CD4-positive, alpha-beta memory T cell (primary cell): Measurements from ENCODE around the gene PRCC. TPM values are rescaled to one million over a fixed set of nuclear protein-coding genes. Genes with fewer than 3 reads are reported as not detected.
A peak's percentile ranks its signal among the peaks of the same experiment; 100 is the strongest.

Experiments used
- CTCF ChIA-PET: fragments of 350-600 bp; sonication (Branson Sonifier 250); formaldehyde crosslinking; loops from one replicate; lab custom pipeline; 2021; ENCODE audit warnings: inconsistent platforms; ENCODE audit not compliant: partially characterized antibody; lab: Charles Lee
- POLR2A ChIA-PET: fragments of 350-600 bp; sonication (Branson Sonifier 250); formaldehyde crosslinking; loops from one replicate; lab custom pipeline; 2021; ENCODE audit not compliant: partially characterized antibody; lab: Charles Lee
- DNase-seq, 5 donors: peaks; one replicate each; pipeline versions ENCODE4 v3.0.0 to v3.0.0-alpha.2; 2020 to 2022; ENCODE audit warnings: mixed read lengths in 1 of 5
- H3K27ac ChIP-seq: one replicate; pipeline ENCODE4 v1.7.0; 2013; ENCODE audit warnings: low read depth, low read length
- H3K27me3 ChIP-seq: 2 replicates; pipeline ENCODE4 v1.7.0; 2013; ENCODE audit warnings: mild to moderate bottlenecking, low read length, moderate library complexity; ENCODE audit not compliant: insufficient read depth
- H3K36me3 ChIP-seq: 2 replicates; pipeline ENCODE4 v1.7.0; 2013; ENCODE audit warnings: mild to moderate bottlenecking, low read length, moderate library complexity; ENCODE audit not compliant: insufficient read depth
- H3K4me1 ChIP-seq: 2 replicates; pipeline ENCODE4 v1.7.0; 2013; ENCODE audit warnings: mild to moderate bottlenecking, low read length, moderate library complexity; ENCODE audit not compliant: insufficient read depth
- H3K4me3 ChIP-seq, 2 donors: one replicate each; pipeline ENCODE4 v1.7.0; 2013; ENCODE audit warnings: low read length in 2 of 2, mild to moderate bottlenecking in 1 of 2
- H3K9me3 ChIP-seq, 2 donors: one replicate each; pipeline ENCODE4 v1.7.0; 2013; ENCODE audit warnings: low read length in 2 of 2, control low read depth in 1 of 2; ENCODE audit not compliant: control insufficient read depth in 1 of 2
- H3K27ac Mint-ChIP-seq, 7 donors: one replicate each; pipeline ENCODE4 v1.8.0; 2020 to 2021; ENCODE audit warnings: mixed read lengths in 7 of 7, mild to moderate bottlenecking in 6 of 7, inconsistent platforms in 3 of 7, moderate library complexity in 3 of 7
- H3K27me3 Mint-ChIP-seq, 2 donors: one replicate each; pipeline ENCODE4 v1.8.0; 2020 to 2021; ENCODE audit warnings: mixed read lengths in 2 of 2
- H3K36me3 Mint-ChIP-seq, 2 donors: one replicate each; pipeline ENCODE4 v1.8.0; 2020 to 2021; ENCODE audit warnings: mixed read lengths in 2 of 2, inconsistent platforms in 1 of 2, mild to moderate bottlenecking in 1 of 2
- H3K4me1 Mint-ChIP-seq, 4 donors: one replicate each; pipeline ENCODE4 v1.8.0; 2020 to 2021; ENCODE audit warnings: mixed read lengths in 4 of 4, mild to moderate bottlenecking in 1 of 4
- H3K4me3 Mint-ChIP-seq, 8 donors: one replicate each; pipeline ENCODE4 v1.8.0; 2020 to 2021; ENCODE audit warnings: mixed read lengths in 8 of 8, mild to moderate bottlenecking in 7 of 8, moderate library complexity in 6 of 8, inconsistent platforms in 3 of 8
- H3K9me3 Mint-ChIP-seq, 8 donors: one replicate each; pipeline ENCODE4 v1.8.0; 2020 to 2021; ENCODE audit warnings: mixed read lengths in 8 of 8, mild to moderate bottlenecking in 5 of 8, inconsistent platforms in 3 of 8, moderate library complexity in 1 of 8
- intact Hi-C: fragments of 100-400 bp; cut with micrococcal nuclease; formaldehyde crosslinking; loops from one replicate; pipeline ENCODE4 v1.15.1; 2023
- polyA plus RNA-seq, 2 donors: library from polyadenylated mRNA; unstranded; fragments of 300-500 nt; fragmentation: Illumina TruSeq; gene quantifications; one replicate each; pipeline ENCODE4 v1.2.3, GENCODE V29; 2021
- total RNA-seq, 2 experiments: library from RNA; stranded (reverse); gene quantifications; one replicate each; pipeline ENCODE4 v1.2.3, GENCODE V29; 2021

PRCC gene
- total and polyA plus RNA-seq, 4 experiments from 2014 or later, result 32.8 to 61.3 (median 56.8) TPM

GRCh38 chr1:156797212-156797871 lies 30.0 kb downstream of the PRCC start:
- Histone ChIP-seq H3K9me3 (no peaks in the 10 kb centered on the region), H3K4me1 (peaks cover 17% of the 10 kb centered on the region), H3K36me3 (peaks cover 60% of the 10 kb centered on the region), H3K27me3 (no peaks in the 10 kb centered on the region), H3K27ac (no peak overlapping the region), H3K4me3 (no peak overlapping the region)
- POLR2A ChIA-PET, result interaction anchor here (1.1 to 8.2 kb wide), 3 partner anchors 16 to 94 kb away, joined by 3 to 66 read pairs (median 3); partner anchors contain the start of genes INSRR and NTRK1
- DNase-seq, result peak; percentile 66 to 75 (median 74)
- peaks cover 18 to 30% (median 21%) of the 10 kb centered on the region in 4 donors for H3K4me1 Mint-ChIP-seq
- H3K9me3 Mint-ChIP-seq, result peaks cover 0 to 2% (median 0%) of the 10 kb centered on the region in 8 donors
- H3K27me3 Mint-ChIP-seq, result no peaks in the 10 kb centered on the region
- peaks cover 43 to 66% of the 10 kb centered on the region in 2 donors for H3K36me3 Mint-ChIP-seq
- H3K27ac Mint-ChIP-seq, result peak overlapping the region in 6 of 7 donors; percentile 12 to 45 (median 24)
- intact Hi-C loops, result loop anchor here (1.0 kb wide), 4 partner anchors 19 to 93 kb away; partner anchors contain the start of genes NTRK1 and SH2D2A
- CTCF ChIA-PET, result interaction anchor here (0.7 to 17.5 kb wide), 20 partner anchors 9 to 173 kb away, joined by 3 to 344 read pairs (median 6); partner anchors contain the start of genes INSRR, NTRK1 and PEAR1
- no peak overlapping the region for H3K4me3 Mint-ChIP-seq

GRCh38 chr1:156801409-156802121 lies 34.2 kb downstream of the PRCC start:
- H3K36me3 ChIP-seq, result peaks cover 34% of the 10 kb centered on the region
- intact Hi-C loops, result loop anchor here (1.0 kb wide), 1 partner anchor 59 kb away; the partner anchor contains the start of gene NTRK1
- CTCF ChIA-PET, result interaction anchor here (0.6 to 17.5 kb wide), 9 partner anchors 7 to 304 kb away, joined by 3 to 344 read pairs (median 7); partner anchors contain the start of genes INSRR, NTRK1 and PEAR1
- POLR2A ChIA-PET, result interaction anchor here (0.9 to 8.2 kb wide), 9 partner anchors 9 to 95 kb away, joined by 3 to 66 read pairs (median 4); partner anchors contain the start of genes INSRR, METTL25B, NTRK1 and SH2D2A
- peak in 1 of 5 donors; percentile 31 for DNase-seq
- Mint-ChIP-seq H3K27me3 (no peaks in the 10 kb centered on the region), H3K4me1 (peaks cover 22 to 63% (median 33%) of the 10 kb centered on the region in 4 donors), H3K27ac (peak overlapping the region; percentile 65 to 95 (median 88)), H3K4me3 (peak overlapping the region in 6 of 8 donors; percentile 10 to 69 (median 44)), H3K36me3 (peaks cover 15 to 44% of the 10 kb centered on the region in 2 donors), H3K9me3 (peaks cover 0 to 2% (median 0%) of the 10 kb centered on the region in 8 donors)
- no peak overlapping the region for H3K4me3 ChIP-seq
- no peaks in the 10 kb centered on the region for H3K9me3 ChIP-seq
- H3K27me3 ChIP-seq, result no peaks in the 10 kb centered on the region
- H3K4me1 ChIP-seq, result peaks cover 17% of the 10 kb centered on the region
- peak overlapping the region; percentile 14 for H3K27ac ChIP-seq

GRCh38 chr1:156802421-156802935 lies 35.1 kb downstream of the PRCC start:
- Mint-ChIP-seq H3K4me3 (peak overlapping the region in 1 of 8 donors; percentile 22), H3K36me3 (peaks cover 16 to 43% of the 10 kb centered on the region in 2 donors), H3K4me1 (peaks cover 23 to 66% (median 37%) of the 10 kb centered on the region in 4 donors), H3K27ac (peak overlapping the region; percentile 67 to 95 (median 88)), H3K9me3 (peaks cover 0 to 2% (median 0%) of the 10 kb centered on the region in 8 donors), H3K27me3 (no peaks in the 10 kb centered on the region)
- H3K36me3 ChIP-seq, result peaks cover 32% of the 10 kb centered on the region
- no peak overlapping the region for H3K4me3 ChIP-seq
- peak overlapping the region; percentile 14 for H3K27ac ChIP-seq
- peaks cover 21% of the 10 kb centered on the region for H3K4me1 ChIP-seq
- no peaks in the 10 kb centered on the region for H3K27me3 ChIP-seq
- CTCF ChIA-PET, result interaction anchor here (0.5 to 17.5 kb wide), 7 partner anchors 10 to 305 kb away, joined by 3 to 344 read pairs (median 7); partner anchors contain the start of genes INSRR, NTRK1 and PEAR1
- POLR2A ChIA-PET, result interaction anchor here (0.6 to 8.2 kb wide), 7 partner anchors 8 to 256 kb away, joined by 3 to 66 read pairs (median 6); partner anchors contain the start of genes HDGF, INSRR, NTRK1 and SH2D2A
- no peak for DNase-seq
- intact Hi-C loops, result no loop called here
- no peaks in the 10 kb centered on the region for H3K9me3 ChIP-seq

GRCh38 chr1:156803086-156803851 lies 35.9 kb downstream of the PRCC start:
- peaks cover 31 to 72% (median 45%) of the 10 kb centered on the region in 4 donors for H3K4me1 Mint-ChIP-seq
- ChIA-PET POLR2A (interaction anchor here (0.5 to 8.2 kb wide), 6 partner anchors 10 to 66 kb away, joined by 3 to 66 read pairs (median 18); partner anchors contain the start of genes HDGF, INSRR, NTRK1 and SH2D2A), CTCF (interaction anchor here (0.5 to 17.5 kb wide), 7 partner anchors 10 to 125 kb away, joined by 3 to 344 read pairs (median 7); partner anchors contain the start of genes INSRR, NTRK1 and PEAR1)
- H3K4me1 ChIP-seq, result peaks cover 29% of the 10 kb centered on the region
- H3K27me3 ChIP-seq, result no peaks in the 10 kb centered on the region
- peak overlapping the region; percentile 12 to 89 (median 67) for H3K27ac Mint-ChIP-seq
- no peak overlapping the region for H3K27ac ChIP-seq
- no peaks in the 10 kb centered on the region for H3K27me3 Mint-ChIP-seq
- H3K4me3 Mint-ChIP-seq, result peak overlapping the region in 1 of 8 donors; percentile 53
- H3K4me3 ChIP-seq, result no peak overlapping the region
- peaks cover 24% of the 10 kb centered on the region for H3K36me3 ChIP-seq
- no peaks in the 10 kb centered on the region for H3K9me3 ChIP-seq
- peaks cover 23 to 48% of the 10 kb centered on the region in 2 donors for H3K36me3 Mint-ChIP-seq
- H3K9me3 Mint-ChIP-seq, result peaks cover 0 to 2% (median 0%) of the 10 kb centered on the region in 8 donors
- intact Hi-C loops, result no loop called here
- no peak for DNase-seq

- Histone ChIP-seq H3K36me3 (peaks cover 18% of the 10 kb centered on the region), H3K27me3 (no peaks in the 10 kb centered on the region), H3K9me3 (no peaks in the 10 kb centered on the region), H3K27ac (no peak overlapping the region), H3K4me3 (no peak overlapping the region), H3K4me1 (peaks cover 36% of the 10 kb centered on the region)
- Mint-ChIP-seq H3K36me3 (peaks cover 29 to 53% of the 10 kb centered on the region in 2 donors), H3K4me3 (no peak overlapping the region), H3K27ac (peak overlapping the region in 6 of 7 donors; percentile 67 to 89 (median 85)), H3K9me3 (peaks cover 0 to 2% (median 0%) of the 10 kb centered on the region in 8 donors), H3K4me1 (peaks cover 35 to 79% (median 48%) of the 10 kb centered on the region in 4 donors), H3K27me3 (no peaks in the 10 kb centered on the region)
- DNase-seq, result no peak
- intact Hi-C loops, result no loop called here
- POLR2A ChIA-PET, result interaction anchor here (1.3 to 4.2 kb wide), 2 partner anchors 12 to 45 kb away, joined by 4 to 23 read pairs; partner anchors contain the start of gene SH2D2A
- CTCF ChIA-PET, result interaction anchor here (1.6 to 2.0 kb wide), 2 partner anchors 34 to 56 kb away, joined by 5 to 6 read pairs; partner anchors contain the start of gene NTRK1
Measured at GRCh38 chr1:156804026-156804425, 36.7 kb downstream of the PRCC start.
